H1 (cell line): ENCODE measurements around the gene UGT1A3. TPM values are rescaled to one million over a fixed set of nuclear protein-coding genes. Genes with fewer than 3 reads are reported as not detected.

Experiments used
- CTCF ChIA-PET: fragments of 300-600 bp; sonication (Branson Sonifier 250); formaldehyde crosslinking; loops from one replicate; lab custom pipeline; 2021; ENCODE audit not compliant: partially characterized antibody; lab: Charles Lee
- POLR2A ChIA-PET: fragments of 300-600 bp; sonication (Branson Sonifier 250); formaldehyde crosslinking; loops from one replicate; lab custom pipeline; 2021; ENCODE audit warnings: inconsistent platforms; ENCODE audit not compliant: partially characterized antibody; lab: Charles Lee
- DNase-seq, 2 experiments: peaks; one replicate each; pipeline versions ENCODE4 v3.0.0 to v3.0.0-alpha.2; 2010 to 2022; ENCODE audit warnings: low spot score in 2 of 2, low read depth in 1 of 2, mixed read lengths in 1 of 2
- FAIRE-seq: peaks from 2 replicates; lab custom pipeline; 2011; peaks lifted over from hg19 to GRCh38; lab: Jason Lieb, UNC
- H2AFZ ChIP-seq: 2 replicates; pipeline ENCODE4 v1.8.1; 2012; ENCODE audit warnings: low read length, inconsistent platforms
- H2AK5ac ChIP-seq: 2 replicates; pipeline ENCODE4 v1.6.1; 2013; ENCODE audit warnings: low read depth, low read length
- H2BK120ac ChIP-seq: replicated peaks from 2 replicates; pipeline ENCODE3; 2013; ENCODE audit warnings: low read depth, low read length, inconsistent platforms
- H2BK12ac ChIP-seq: 2 replicates; pipeline ENCODE4 v1.6.1; 2013; ENCODE audit warnings: low read depth, low read length
- H2BK15ac ChIP-seq: 2 replicates; pipeline ENCODE4 v1.6.1; 2013; ENCODE audit warnings: low read length
- H2BK20ac ChIP-seq: 2 replicates; pipeline ENCODE4 v1.6.1; 2013; ENCODE audit warnings: low read length
- H2BK5ac ChIP-seq: 2 replicates; pipeline ENCODE4 v1.6.1; 2013; ENCODE audit warnings: low read depth, low read length
- H3K14ac ChIP-seq: 2 replicates; pipeline ENCODE4 v1.6.1; 2013; ENCODE audit warnings: inconsistent platforms; ENCODE audit not compliant: insufficient read length
- H3K18ac ChIP-seq: 2 replicates; pipeline ENCODE4 v1.6.1; 2013; ENCODE audit warnings: low read length; ENCODE audit errors: extremely low read depth
- H3K23ac ChIP-seq: 2 replicates; pipeline ENCODE4 v1.6.1; 2013; ENCODE audit warnings: inconsistent platforms; ENCODE audit not compliant: insufficient read length
- H3K23me2 ChIP-seq: 2 replicates; pipeline ENCODE4 v1.6.1; 2013; ENCODE audit warnings: low read depth, low read length
- H3K27ac ChIP-seq: 2 replicates; pipeline ENCODE4 v1.6.1; 2011; ENCODE audit warnings: low read depth, low read length, inconsistent platforms
- H3K27me3 ChIP-seq, 4 experiments: replicated peaks in 1 of 4; 1 replicate in 1 of 4; 2 replicates in 3 of 4; pipeline versions ENCODE4 v1.6.1 to v1.8.1; 2011 to 2013; ENCODE audit warnings: low read length in 3 of 4, mild to moderate bottlenecking in 3 of 4, inconsistent platforms in 2 of 4, mixed read lengths in 2 of 4, moderate library complexity in 1 of 4; ENCODE audit not compliant: control insufficient read depth in 3 of 4, insufficient read depth in 3 of 4; ENCODE audit errors: extremely low read depth in 1 of 4
- H3K36me3 ChIP-seq, 4 experiments: 2 replicates each; pipeline versions ENCODE4 v1.6.1 to v1.8.1; 2011 to 2013; ENCODE audit warnings: mild to moderate bottlenecking in 4 of 4, low read length in 3 of 4, moderate library complexity in 2 of 4, control low read depth in 1 of 4, inconsistent platforms in 1 of 4; ENCODE audit not compliant: insufficient read depth in 4 of 4, control insufficient read depth in 2 of 4
- H3K4ac ChIP-seq: replicated peaks from 2 replicates; pipeline ENCODE3; 2013; ENCODE audit warnings: low read length, low read depth, mixed read lengths, inconsistent platforms; ENCODE audit not compliant: insufficient read length
- H3K4me1 ChIP-seq, 4 experiments: replicated peaks in 1 of 4; 1 replicate in 1 of 4; 2 replicates in 3 of 4; pipeline versions ENCODE4 v1.6.1 to v1.8.1; 2011 to 2013; ENCODE audit warnings: low read length in 3 of 4, inconsistent platforms in 2 of 4, mixed read lengths in 1 of 4; ENCODE audit not compliant: insufficient read depth in 4 of 4, control insufficient read depth in 3 of 4
- H3K4me2 ChIP-seq, 2 experiments: 2 replicates each; pipeline versions ENCODE4 v1.6.1 to v1.8.1; 2011 to 2013; ENCODE audit warnings: low read depth in 2 of 2, low read length in 2 of 2, control low read depth in 1 of 2, inconsistent platforms in 1 of 2, mild to moderate bottlenecking in 1 of 2; ENCODE audit not compliant: insufficient read depth in 1 of 2
- H3K4me3 ChIP-seq, 4 experiments: fragments of 200-600, 300-600 bp in 1 of 4; sonication (generic), shearing (Covaris generic), sonication (Bioruptor Twin) in 1 of 4; 2 replicates each; pipeline versions ENCODE4 v1.5.1 to v1.8.1; 2011 to 2016; ENCODE audit warnings: low read length in 4 of 4, low read depth in 3 of 4, control low read depth in 2 of 4, inconsistent platforms in 2 of 4, mild to moderate bottlenecking in 2 of 4, mixed read lengths in 1 of 4, moderate library complexity in 1 of 4; ENCODE audit not compliant: insufficient read depth in 2 of 4; ENCODE audit errors: extremely low read depth in 1 of 4
- H3K56ac ChIP-seq: replicated peaks from 2 replicates; pipeline ENCODE3; 2013; ENCODE audit warnings: low read depth, mild to moderate bottlenecking, mixed read lengths, low read length, inconsistent platforms; ENCODE audit not compliant: insufficient read length
- H3K79me1 ChIP-seq: 2 replicates; pipeline ENCODE4 v1.6.1; 2013; ENCODE audit warnings: low read depth, low read length, control low read depth
- H3K79me2 ChIP-seq, 2 experiments: 2 replicates each; pipeline versions ENCODE4 v1.6.1 to v1.8.1; 2012 to 2013; ENCODE audit warnings: low read length in 2 of 2, mild to moderate bottlenecking in 2 of 2, inconsistent platforms in 1 of 2; ENCODE audit not compliant: insufficient read depth in 2 of 2, control insufficient read depth in 1 of 2
- H3K9ac ChIP-seq, 4 experiments: replicated peaks in 1 of 4; 1 replicate in 1 of 4; 2 replicates in 3 of 4; pipeline versions ENCODE4 v1.6.1 to v1.8.1; 2011 to 2013; ENCODE audit warnings: low read depth in 3 of 4, low read length in 3 of 4, control low read depth in 2 of 4, mild to moderate bottlenecking in 2 of 4, moderate library complexity in 2 of 4, inconsistent platforms in 1 of 4; ENCODE audit errors: extremely low read depth in 1 of 4
- H3K9me3 ChIP-seq, 2 experiments: 2 replicates each; pipeline versions ENCODE4 v1.6.1 to v1.8.1; 2012 to 2013; ENCODE audit warnings: mild to moderate bottlenecking in 2 of 2, moderate library complexity in 2 of 2, control low read depth in 1 of 2, inconsistent platforms in 1 of 2, low read depth in 1 of 2, low read length in 1 of 2, mixed read lengths in 1 of 2; ENCODE audit not compliant: insufficient read depth in 2 of 2
- H4K20me1 ChIP-seq, 2 experiments: replicated peaks in 1 of 2; 2 replicates each; pipeline versions ENCODE3 to v1.8.1; 2011 to 2013; ENCODE audit warnings: inconsistent platforms in 2 of 2, low read length in 2 of 2, mild to moderate bottlenecking in 1 of 2; ENCODE audit not compliant: insufficient read depth in 2 of 2, control insufficient read depth in 1 of 2
- H4K5ac ChIP-seq: 2 replicates; pipeline ENCODE4 v1.6.1; 2013; ENCODE audit warnings: low read length, low read depth, mixed read lengths, inconsistent platforms; ENCODE audit not compliant: insufficient read length
- H4K8ac ChIP-seq: 2 replicates; pipeline ENCODE4 v1.8.0; 2013; ENCODE audit warnings: mild to moderate bottlenecking, moderate library complexity, low read length, inconsistent platforms; ENCODE audit not compliant: insufficient read depth; ENCODE audit errors: extremely low read depth
- H4K91ac ChIP-seq: replicated peaks from 2 replicates; pipeline ENCODE3; 2013; ENCODE audit warnings: low read length, mixed read lengths, inconsistent platforms; ENCODE audit not compliant: insufficient read length
- BACH1 ChIP-seq: IDR thresholded peaks from 2 replicates; pipeline ENCODE4 v1.6.1; 2012; ENCODE audit warnings: low read length, improper control_type of control experiment
- CHD1 ChIP-seq: IDR thresholded peaks from 2 replicates; pipeline ENCODE4 v1.6.1; 2012; ENCODE audit warnings: low read depth, low read length, improper control_type of control experiment
- JUN ChIP-seq: IDR thresholded peaks from 2 replicates; pipeline ENCODE4 v1.6.1; 2011; ENCODE audit warnings: low read depth, mild to moderate bottlenecking, improper control_type of control experiment, low read length
- WGBS, 2 experiments: shearing (Covaris generic) in 1 of 2; methylation state at CpG; one replicate each; pipeline versions ENCODE4 v1.1.6 to v1.1.7; 2013 to 2015; ENCODE audit warnings: low lambda C conversion rate in 2 of 2, mixed read lengths in 2 of 2, inconsistent platforms in 1 of 2, low coverage in 1 of 2, missing lambda C conversion rate in 1 of 2; ENCODE audit not compliant: insufficient replicate concordance in 2 of 2, insufficient coverage in 1 of 2, insufficient read length in 1 of 2; ENCODE audit errors: extremely low coverage in 1 of 2, missing lambda C conversion rate in 1 of 2; 5-methylcytosine and 5-hydroxymethylcytosine counted together
- polyA plus RNA-seq, 7 experiments: library from polyadenylated mRNA; depleted of rRNA in 3 of 7; stranded (reverse) in 5 of 7; unstranded in 2 of 7; fragments of >200 nt in 5 of 7; fragments of 200-250 nt in 2 of 7; gene quantifications; 1 replicate in 5 of 7; 2 replicates in 1 of 7; 4 replicates in 1 of 7; pipeline versions ENCODE4 v1.2.1 to v1.2.3, GENCODE V29; 2011 to 2013; ENCODE audit warnings: missing spikeins in 2 of 7, mixed read lengths in 2 of 7
- total RNA-seq: library from RNA; stranded (reverse); fragmentation: NEBNext Ultra II Directional; extraction: Animal tissue kit (Norgen Biotek cat#: 25700); gene quantifications from 2 replicates; pipeline ENCODE4 v1.2.1, GENCODE V29; 2021

The UGT1A3 gene
- total and polyA plus RNA-seq, 2 of the 8 experiments (the other 6 are each of a cell fraction or from before 2014, with no cell fraction given): not detected

GRCh38 chr2:233820774-233821105 is 91.9 kb downstream of the UGT1A3 start:
- no peaks in the 10 kb centered on the region for H4K20me1 ChIP-seq
- H3K27ac ChIP-seq: no peak overlapping the region
- no peak overlapping the region for H2AK5ac ChIP-seq
- H3K23ac ChIP-seq: no peak overlapping the region
- no peak overlapping the region for H2BK120ac ChIP-seq
- H4K8ac ChIP-seq: peak overlapping the region; percentile 51; the same call in 1 of the 2 replicates
- no peaks in the 10 kb centered on the region for H3K9me3 ChIP-seq
- no peak overlapping the region for H3K4me2 ChIP-seq
- no peaks in the 10 kb centered on the region for H3K79me2 ChIP-seq
- H2BK20ac ChIP-seq: no peak overlapping the region
- H2BK5ac ChIP-seq: no peak overlapping the region
- H3K23me2 ChIP-seq: no peaks in the 10 kb centered on the region
- H3K56ac ChIP-seq: no peak overlapping the region
- no peak overlapping the region for H3K18ac ChIP-seq
- FAIRE-seq (no peak), DNase-seq (no peak)
- no peaks in the 10 kb centered on the region for H3K27me3 ChIP-seq
- no peaks in the 10 kb centered on the region for H3K36me3 ChIP-seq
- H2BK12ac ChIP-seq: no peak overlapping the region
- H3K4ac ChIP-seq: no peak overlapping the region
- no peak overlapping the region for H4K5ac ChIP-seq
- no peak overlapping the region for H3K4me3 ChIP-seq
- WGBS, 2 experiments: 94% methylated on average over 6 of the region's 6 CpGs; no CpG with 5 or more reads in 1 of the 2 experiments
- ChIA-PET CTCF (interaction anchor here (0.7 to 1.2 kb wide), 5 partner anchors 12 to 518 kb away, joined by 3 to 4 read pairs (median 3); no protein-coding TSS in a partner anchor), POLR2A (no interaction called here)
- no peak overlapping the region for H3K14ac ChIP-seq
- H2BK15ac ChIP-seq: no peak overlapping the region
- no peak overlapping the region for H4K91ac ChIP-seq
- TF ChIP-seq CHD1: no peak
- TF ChIP-seq BACH1: no peak
- TF ChIP-seq JUN: no peak
- no peaks in the 10 kb centered on the region for H3K79me1 ChIP-seq
- H2AFZ ChIP-seq: no peak overlapping the region
- no peak overlapping the region for H3K9ac ChIP-seq
- no peaks in the 10 kb centered on the region for H3K4me1 ChIP-seq
